ENCODE results near the gene ZNF316. TPM values are rescaled to one million over a fixed set of nuclear protein-coding genes. Genes with fewer than 3 reads are reported as not detected.
"Not testable (repeated sequence)": the region's sequence is repeated elsewhere in the genome, so short reads cannot be mapped to it uniquely, and the experiment has no call there.

ZNF316 gene
- total and polyA plus RNA-seq, 2 donors (not counting 1 experiment from before 2014, with no cell fraction given), result 5.1 to 13.0 TPM

GRCh38 chr7:6631605-6632004, 5.5 kb upstream of the ZNF316 start:
- DNase-seq (ENCODE audit: low read depth in 2 of 2), result no peak
- no peaks in the 10 kb centered on the region for H3K27me3 ChIP-seq (ENCODE audit: control insufficient read depth, insufficient read depth, low read length)

GRCh38 chr7:6634021-6634420, 3.1 kb upstream of the ZNF316 start:
- H3K4me2 ChIP-seq (ENCODE audit: extremely low read depth, insufficient read depth, low read length), result no peak overlapping the region
- no peak overlapping the region for H3K4me3 ChIP-seq (replicated peaks in 1 of 4; ENCODE audit: control extremely low read depth in 1 of 4, insufficient read depth in 1 of 4, low read depth in 3 of 4, low read length in 4 of 4)
- no peaks in the 10 kb centered on the region for H3K36me3 ChIP-seq (ENCODE audit: control insufficient read depth, insufficient read depth, low read length)
- peaks cover 16% of the 10 kb centered on the region for H3K79me2 ChIP-seq (ENCODE audit: control insufficient read depth, insufficient read depth, low read length)
- no peak overlapping the region for H3K27ac ChIP-seq (ENCODE audit: insufficient read depth, low read length)
- no peaks in the 10 kb centered on the region for H4K20me1 ChIP-seq (ENCODE audit: control insufficient read depth, extremely low read depth, insufficient read depth, low read length)
- no peaks in the 10 kb centered on the region for H3K9me3 ChIP-seq (ENCODE audit: control insufficient read depth, insufficient read depth, low read depth, low read length)
- no peak for TF ChIP-seq EZH2 (IDR thresholded peaks at IDR 0.05; ENCODE audit: low read length, missing control alignments)
- TF ChIP-seq CTCF (conservative IDR thresholded peaks at IDR 0.05 in 1 of 2, IDR thresholded peaks at IDR 0.05 in 1 of 2; ENCODE audit: low read depth in 1 of 2, low read length in 2 of 2), result no peak
- no peak for DNase-seq (ENCODE audit: low read depth in 2 of 2)
- H2AFZ ChIP-seq (ENCODE audit: low read length), result no peak overlapping the region
- no peaks in the 10 kb centered on the region for H3K27me3 ChIP-seq (ENCODE audit: control insufficient read depth, insufficient read depth, low read length)
- H3K4me1 ChIP-seq (ENCODE audit: control insufficient read depth, extremely low read depth, insufficient read depth, low read length), result no peaks in the 10 kb centered on the region
- H3K9ac ChIP-seq (ENCODE audit: insufficient read depth, low read length), result no peak overlapping the region

More at GRCh38 chr7:6631605-6632004, 5.5 kb upstream of the ZNF316 start:
- Histone ChIP-seq H2AFZ (ENCODE audit: low read length) (no peak overlapping the region), H3K9me3 (ENCODE audit: control insufficient read depth, insufficient read depth, low read depth, low read length) (no peaks in the 10 kb centered on the region), H3K9ac (ENCODE audit: insufficient read depth, low read length) (no peak overlapping the region), H3K4me2 (ENCODE audit: extremely low read depth, insufficient read depth, low read length) (no peak overlapping the region), H4K20me1 (ENCODE audit: control insufficient read depth, extremely low read depth, insufficient read depth, low read length) (no peaks in the 10 kb centered on the region), H3K27ac (ENCODE audit: insufficient read depth, low read length) (no peak overlapping the region), H3K4me1 (ENCODE audit: control insufficient read depth, extremely low read depth, insufficient read depth, low read length) (no peaks in the 10 kb centered on the region), H3K79me2 (ENCODE audit: control insufficient read depth, insufficient read depth, low read length) (no peaks in the 10 kb centered on the region), H3K4me3 (replicated peaks in 1 of 4; ENCODE audit: control extremely low read depth in 1 of 4, insufficient read depth in 1 of 4, low read depth in 3 of 4, low read length in 4 of 4) (no peak overlapping the region), H3K36me3 (ENCODE audit: control insufficient read depth, insufficient read depth, low read length) (no peaks in the 10 kb centered on the region)
- TF ChIP-seq CTCF (conservative IDR thresholded peaks at IDR 0.05 in 1 of 2, IDR thresholded peaks at IDR 0.05 in 1 of 2; ENCODE audit: low read depth in 1 of 2, low read length in 2 of 2) (no peak), EZH2 (IDR thresholded peaks at IDR 0.05; ENCODE audit: low read length, missing control alignments) (no peak)

GRCh38 chr7:6634971-6635370, 2.1 kb upstream of the ZNF316 start:
- H3K9me3 ChIP-seq (ENCODE audit: control insufficient read depth, insufficient read depth, low read depth, low read length); DNase-seq (ENCODE audit: low read depth in 2 of 2); H3K4me3 ChIP-seq (replicated peaks in 1 of 4; ENCODE audit: control extremely low read depth in 1 of 4, insufficient read depth in 1 of 4, low read depth in 3 of 4, low read length in 4 of 4); H3K27ac ChIP-seq (ENCODE audit: insufficient read depth, low read length); H3K4me1 ChIP-seq (ENCODE audit: control insufficient read depth, extremely low read depth, insufficient read depth, low read length); H3K9ac ChIP-seq (ENCODE audit: insufficient read depth, low read length); H3K36me3 ChIP-seq (ENCODE audit: control insufficient read depth, insufficient read depth, low read length); H2AFZ ChIP-seq (ENCODE audit: low read length); H3K27me3 ChIP-seq (ENCODE audit: control insufficient read depth, insufficient read depth, low read length); H4K20me1 ChIP-seq (ENCODE audit: control insufficient read depth, extremely low read depth, insufficient read depth, low read length); H3K4me2 ChIP-seq (ENCODE audit: extremely low read depth, insufficient read depth, low read length): not testable (repeated sequence)
- peaks cover 22% of the 10 kb centered on the region for H3K79me2 ChIP-seq (ENCODE audit: control insufficient read depth, insufficient read depth, low read length)

Measured in fibroblast of lung (primary cell).